ENCODE measurements around the gene TLE3.
"Not testable (repeated sequence)": the region's sequence is repeated elsewhere in the genome, so short reads cannot be mapped to it uniquely, and the experiment has no call there.

Gene TLE3
- long read RNA-seq, donor 1, result 0 reads
- long read RNA-seq, donor 2, result 0 reads
- long read RNA-seq, donor 3, partial matches to known transcripts, result 0 of 1 reads
- long read RNA-seq, donor 3, other reads (novel, unspliced or antisense), result 0 of 1 reads
- long read RNA-seq, donor 4, partial matches to known transcripts, result 0 of 3 reads
- long read RNA-seq, donor 4, other reads (novel, unspliced or antisense), result 0 of 3 reads
- long read RNA-seq, donor 5, result 0 reads
- long read RNA-seq, donor 6, result 0 reads
- long read RNA-seq, donor 7, result 0 reads
- long read RNA-seq, donor 8, result 0 reads

- DNase-seq, result peak; percentile 98
Observed at GRCh38 chr15:70097321-70098152, at the start of gene TLE3. Gene TLE3, minus strand, starts transcription at chr15:70097917. Its CDS starts 1,119 bp downstream, at chr15:70096798.

- no peak for DNase-seq
Observed at GRCh38 chr15:70147178-70147760, 49.6 kb upstream of the TLE3 start.

- DNase-seq, result no peak
Observed at GRCh38 chr15:70146771-70147170, 49.1 kb upstream of the TLE3 start.

- DNase-seq, result no peak
Observed at GRCh38 chr15:70146162-70146561, 48.4 kb upstream of the TLE3 start.

GRCh38 chr15:70145261-70145660 lies 47.5 kb upstream of the TLE3 start:
- no peak for DNase-seq

GRCh38 chr15:70142322-70143191 lies 44.8 kb upstream of the TLE3 start:
- DNase-seq, result peak; percentile 56

GRCh38 chr15:70142072-70142321 lies 44.3 kb upstream of the TLE3 start:
- no peak for DNase-seq

- DNase-seq, result no peak
Observed at GRCh38 chr15:70141376-70142071, 43.8 kb upstream of the TLE3 start.

- no peak for DNase-seq
Observed at GRCh38 chr15:70140543-70141375, 43.0 kb upstream of the TLE3 start.

GRCh38 chr15:70140025-70140542 lies 42.4 kb upstream of the TLE3 start:
- no peak for DNase-seq

GRCh38 chr15:70137967-70138366 lies 40.2 kb upstream of the TLE3 start:
- DNase-seq, result no peak

- not testable (repeated sequence) for DNase-seq
Observed at GRCh38 chr15:70137021-70137420, 39.3 kb upstream of the TLE3 start.

GRCh38 chr15:70133781-70134421 lies 36.2 kb upstream of the TLE3 start:
- DNase-seq, result no peak

- no peak for DNase-seq
Observed at GRCh38 chr15:70133296-70133695, 35.6 kb upstream of the TLE3 start.

- DNase-seq, result no peak
Observed at GRCh38 chr15:70132571-70132970, 34.9 kb upstream of the TLE3 start.

- DNase-seq, result no peak
Observed at GRCh38 chr15:70132139-70132538, 34.4 kb upstream of the TLE3 start.

GRCh38 chr15:70128414-70129140 lies 30.9 kb upstream of the TLE3 start:
- DNase-seq, result no peak

- DNase-seq, result no peak
Observed at GRCh38 chr15:70127770-70128413, 30.2 kb upstream of the TLE3 start.

GRCh38 chr15:70127288-70127746 lies 29.6 kb upstream of the TLE3 start:
- DNase-seq, result no peak

Data from right kidney (tissue), 9 donors.